GM19328 (cell line): ENCODE data around the gene RPH3AL.
"Not testable (repeated sequence)": the region's sequence is repeated elsewhere in the genome, so short reads cannot be mapped to it uniquely, and the experiment has no call there.

Experiments used
- ATAC-seq: cut with Tn5 transposase; IDR thresholded peaks from one replicate; pipeline ENCODE4 v1.9.1; 2021; ENCODE audit warnings: mild to moderate bottlenecking, moderate library complexity; ENCODE audit not compliant: unreplicated experiment

The RPH3AL gene

DNA sequence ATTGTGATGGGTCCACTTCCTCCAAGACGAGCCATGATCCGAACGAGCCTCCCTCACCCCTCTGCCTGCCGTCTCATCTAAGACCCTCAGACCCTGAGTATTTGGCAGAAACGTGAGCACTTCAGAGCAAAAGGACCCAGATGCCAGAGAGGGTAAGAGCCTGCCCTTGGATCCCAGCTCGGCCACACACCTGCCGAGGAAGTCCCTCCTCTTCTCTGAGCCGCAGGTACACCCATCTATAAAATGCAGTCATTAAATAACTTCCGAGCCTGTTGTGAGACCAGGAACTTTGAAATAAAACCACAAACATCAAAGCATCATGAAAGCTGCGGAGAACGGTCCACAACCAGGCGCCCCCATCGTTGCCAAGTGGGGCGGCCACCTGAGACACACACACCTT lies 106.4 kb downstream of the RPH3AL start:
- ATAC-seq: no peak

DNA sequence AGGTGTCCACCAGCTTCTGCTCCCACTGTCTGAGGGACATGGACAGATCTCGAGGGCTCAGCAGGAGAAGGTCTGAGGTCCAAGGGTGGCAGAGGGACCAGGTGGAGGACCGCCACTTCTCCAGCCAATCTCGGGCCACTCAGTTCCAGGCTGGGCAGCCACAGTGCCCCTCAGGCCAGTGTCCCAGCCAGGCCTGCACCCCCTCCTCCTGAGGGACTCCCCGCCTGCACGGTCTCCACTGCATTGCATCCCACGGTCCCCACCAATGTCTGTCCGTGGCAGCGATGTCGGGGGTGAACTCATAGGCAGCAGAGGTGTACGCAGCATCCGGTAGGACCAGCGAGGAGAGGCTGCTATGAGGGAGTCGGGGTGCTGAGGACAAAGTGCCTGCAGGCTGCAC lies 107.0 kb downstream of the RPH3AL start:
- ATAC-seq: no peak

DNA sequence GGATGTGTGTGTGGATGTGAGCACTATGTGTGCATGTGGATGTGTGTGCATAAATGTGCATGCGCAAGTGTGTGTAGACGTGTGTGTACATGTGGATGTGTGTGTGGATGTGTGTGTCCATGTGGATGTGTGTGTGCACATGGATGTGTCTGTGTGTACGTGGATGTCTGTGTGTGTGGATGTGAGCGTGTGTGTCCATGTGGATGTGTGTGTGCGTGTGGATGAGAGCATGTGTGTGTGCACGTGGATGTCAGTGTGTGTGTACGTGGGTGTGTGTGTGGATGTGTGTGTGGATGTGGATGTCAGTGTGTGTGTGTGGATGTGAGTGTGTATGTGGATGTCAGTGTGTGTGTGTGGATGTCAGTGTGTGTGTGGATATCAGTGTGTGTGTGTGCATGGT lies 107.6 kb downstream of the RPH3AL start:
- ATAC-seq: no peak

DNA sequence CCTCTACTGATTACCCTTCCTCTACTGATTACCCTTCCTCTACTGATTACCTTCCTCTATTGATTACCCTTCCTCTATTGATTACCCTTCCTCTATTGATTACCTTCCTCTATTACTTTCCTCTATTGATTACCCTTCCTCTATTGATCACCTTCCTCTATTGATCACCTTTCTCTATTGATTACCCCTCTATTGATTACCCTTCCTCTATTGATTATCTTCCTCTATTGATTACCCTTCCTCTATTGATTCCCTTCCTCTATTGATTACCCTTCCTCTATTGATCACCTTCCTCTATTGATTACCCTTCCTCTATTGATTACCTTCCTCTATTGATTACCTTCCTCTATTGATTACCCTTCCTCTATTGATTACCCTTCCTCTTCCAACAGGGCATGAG lies 108.7 kb downstream of the RPH3AL start:
- ATAC-seq: not testable (repeated sequence)

DNA sequence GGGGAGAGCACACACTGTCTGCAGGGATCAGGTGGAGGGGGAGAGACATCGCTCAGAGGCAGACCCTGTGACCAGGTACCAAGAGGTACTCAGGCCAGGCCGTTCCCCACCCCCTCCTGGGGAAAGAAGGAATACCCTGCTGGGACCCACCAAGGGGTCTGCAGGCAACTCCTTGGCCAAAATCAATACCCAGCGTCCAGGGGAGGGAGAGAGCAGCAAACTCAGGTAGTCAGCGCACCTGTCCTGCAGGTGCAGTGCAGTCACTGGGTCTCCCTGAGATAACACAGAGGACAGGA lies 113.7 kb downstream of the RPH3AL start:
- no peak for ATAC-seq

DNA sequence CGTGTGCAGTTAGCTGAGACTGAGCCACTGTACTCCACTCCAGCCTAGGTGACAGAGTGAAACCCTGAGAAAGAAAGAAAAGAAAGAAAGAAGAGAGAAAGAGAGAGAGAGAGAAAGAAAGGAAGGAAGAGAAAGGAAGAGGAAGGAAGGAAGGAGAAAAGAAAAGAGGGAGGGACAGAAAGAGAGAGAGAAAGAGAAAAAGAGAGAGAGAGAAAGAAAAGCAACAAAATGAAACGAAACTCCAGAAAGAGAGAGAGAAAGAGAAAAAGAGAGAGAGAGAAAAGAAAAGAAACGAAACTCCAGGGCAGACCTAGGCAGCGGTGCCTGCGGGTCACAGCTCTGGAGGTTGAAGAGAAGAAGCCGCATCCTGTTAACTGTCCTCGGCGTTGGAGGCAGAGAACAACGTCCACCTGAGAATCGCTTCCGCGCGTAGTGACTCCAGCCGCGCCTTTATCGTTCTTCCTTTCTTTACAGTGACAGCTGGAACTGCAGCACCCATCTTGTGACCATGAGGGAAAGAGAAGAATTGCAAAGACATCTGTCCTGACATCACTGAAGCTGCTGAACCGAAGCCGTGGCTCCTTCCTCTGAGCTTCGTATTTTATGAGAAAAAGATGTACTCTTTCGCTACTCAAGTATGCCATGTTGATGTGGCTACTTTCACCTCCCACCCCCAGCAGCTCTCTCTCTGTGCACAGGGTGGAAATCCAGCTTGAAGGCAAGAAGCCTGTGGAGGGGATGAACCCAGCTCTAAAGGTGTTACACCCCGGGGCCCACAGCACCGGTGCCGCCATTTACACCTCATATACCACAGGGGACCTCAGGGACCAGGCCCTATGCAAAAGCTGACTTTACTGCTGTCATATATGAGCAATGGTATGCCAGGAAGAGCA lies 114.3 kb downstream of the RPH3AL start:
- no peak for ATAC-seq

DNA sequence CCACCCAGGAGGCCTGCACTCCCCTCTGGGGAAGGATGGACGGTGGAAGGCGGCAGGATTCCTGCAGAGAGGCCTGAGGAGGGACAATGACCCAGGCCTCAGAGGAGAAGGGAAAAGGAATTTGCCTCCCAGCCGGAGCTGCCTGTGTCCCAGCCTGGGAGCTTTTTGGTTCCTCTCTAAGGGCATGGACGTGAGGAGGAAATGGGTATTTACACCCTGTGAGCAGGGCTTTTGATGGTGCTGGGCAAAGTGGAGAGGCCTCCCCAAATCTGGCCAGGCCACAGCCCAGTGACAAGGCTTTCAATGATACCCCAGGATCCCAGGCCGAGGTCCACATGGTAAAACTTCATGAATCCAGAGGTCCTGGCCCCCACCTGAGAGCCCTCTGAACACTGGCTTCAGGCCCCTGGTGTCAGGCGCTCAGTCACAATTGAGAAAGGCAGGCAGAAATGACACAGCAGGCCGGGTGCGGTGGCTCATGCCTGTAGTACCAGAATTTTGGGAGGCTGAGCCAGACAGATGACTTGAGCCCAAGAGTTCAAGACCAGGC lies 115.1 kb downstream of the RPH3AL start:
- ATAC-seq: no peak

DNA sequence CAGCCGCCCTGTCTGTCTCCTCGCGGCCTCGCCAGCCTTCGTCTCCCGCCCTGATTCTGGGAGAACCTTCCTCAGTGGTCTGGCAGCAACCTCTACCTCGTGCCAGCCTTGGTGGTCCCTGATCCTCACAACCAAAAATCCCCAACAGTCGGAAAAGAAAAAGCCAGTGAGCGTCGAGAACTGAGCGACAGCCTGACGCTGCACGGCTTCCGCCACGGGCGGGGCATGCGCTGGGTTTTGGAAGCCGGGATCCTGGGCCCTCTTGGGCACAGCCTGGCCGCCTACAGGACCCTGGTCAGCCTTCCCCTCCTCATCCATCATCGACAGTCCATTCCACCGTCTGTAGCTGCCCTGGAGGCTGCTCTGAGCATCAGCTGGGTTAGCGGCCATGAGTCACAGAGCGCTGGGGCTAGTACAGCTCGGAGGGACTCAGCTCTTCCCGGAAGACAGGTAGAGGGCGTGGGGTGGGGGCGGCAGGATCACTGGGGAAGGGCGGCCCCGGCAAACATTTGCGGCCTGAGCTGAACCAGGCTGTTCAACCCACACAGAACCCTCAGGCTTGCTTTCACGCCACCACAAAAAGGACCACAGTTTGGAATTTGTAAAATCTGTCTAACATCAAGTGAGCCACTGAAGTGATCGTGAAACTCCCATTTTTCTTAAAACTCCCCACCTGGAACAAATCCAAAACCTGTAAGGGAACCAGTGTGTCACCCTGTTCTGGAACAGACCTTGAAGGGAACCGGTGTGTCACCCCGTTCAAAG lies 115.8 kb downstream of the RPH3AL start:
- no peak for ATAC-seq

DNA sequence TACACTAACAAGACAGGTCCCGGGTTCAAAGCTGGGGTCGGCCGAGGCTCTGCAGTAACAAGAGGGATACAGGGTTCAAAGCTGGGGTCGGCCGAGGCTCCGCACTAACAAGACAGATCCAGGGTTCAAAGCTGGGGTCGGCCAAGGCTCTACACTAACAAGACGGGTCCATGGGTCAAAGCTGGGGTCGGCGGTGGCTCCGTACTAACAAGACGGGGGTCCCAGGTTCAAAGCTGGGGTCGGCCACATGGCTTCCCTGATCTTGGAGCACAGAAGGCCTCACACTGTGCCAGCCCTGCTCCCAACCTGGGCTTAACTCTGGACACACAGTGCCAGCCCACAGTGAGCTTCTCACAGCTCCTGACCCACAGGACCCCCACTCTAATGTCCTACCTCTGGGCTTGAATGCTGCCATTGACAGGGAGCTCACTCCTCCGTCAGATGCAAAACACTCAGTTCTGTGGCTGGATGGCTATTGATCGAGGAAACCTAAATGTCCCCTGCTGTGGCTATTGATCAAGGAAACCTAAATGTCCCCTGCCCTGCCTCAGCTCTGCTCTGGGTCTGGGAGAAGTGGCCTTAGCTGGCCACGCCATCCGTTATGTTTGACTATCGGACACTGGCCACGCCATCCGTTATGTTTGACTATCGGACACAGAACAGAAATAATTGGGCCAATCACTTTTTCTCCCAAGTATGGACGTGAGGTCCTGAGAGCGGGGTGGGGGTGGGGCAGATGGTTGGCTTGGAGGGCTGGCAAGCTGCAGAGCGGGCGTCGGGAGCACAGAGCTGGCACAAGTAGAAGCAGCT lies 116.6 kb downstream of the RPH3AL start:
- ATAC-seq: no peak

DNA sequence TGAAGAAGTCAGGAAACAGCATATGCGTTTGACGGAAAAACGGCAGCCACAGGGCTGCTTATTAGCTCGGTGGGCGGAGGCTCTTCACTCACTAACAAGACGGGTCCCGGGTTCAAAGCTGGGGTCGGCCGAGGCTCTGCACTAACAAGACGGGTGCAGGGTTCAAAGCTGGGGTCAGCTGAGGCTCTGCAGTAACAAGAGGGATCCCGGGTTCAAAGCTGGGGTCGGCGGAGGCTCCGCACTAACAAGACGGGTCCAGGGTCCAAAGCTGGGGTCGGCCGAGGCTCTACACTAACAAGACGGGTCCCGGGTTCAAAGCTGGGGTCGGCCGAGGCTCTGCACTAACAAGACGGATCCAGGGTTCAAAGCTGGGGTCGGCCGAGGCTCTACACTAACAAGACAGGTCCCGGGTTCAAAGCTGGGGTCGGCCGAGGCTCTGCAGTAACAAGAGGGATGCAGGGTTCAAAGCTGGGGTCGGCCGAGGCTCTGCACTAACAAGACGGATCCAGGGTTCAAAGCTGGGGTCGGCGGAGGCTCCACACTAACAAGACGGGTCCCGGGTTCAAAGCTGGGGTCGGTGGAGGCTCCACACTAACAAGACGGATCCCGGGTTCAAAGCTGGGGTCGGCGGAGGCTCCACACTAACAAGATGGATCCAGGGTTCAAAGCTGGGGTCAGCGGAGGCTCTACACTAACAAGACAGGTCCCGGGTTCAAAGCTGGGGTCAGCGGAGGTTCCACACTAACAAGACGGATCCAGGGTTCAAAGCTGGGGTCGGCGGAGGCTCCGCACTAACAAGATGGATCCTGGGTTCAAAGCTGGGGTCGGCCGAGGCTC lies 117.4 kb downstream of the RPH3AL start:
- not testable (repeated sequence) for ATAC-seq

DNA sequence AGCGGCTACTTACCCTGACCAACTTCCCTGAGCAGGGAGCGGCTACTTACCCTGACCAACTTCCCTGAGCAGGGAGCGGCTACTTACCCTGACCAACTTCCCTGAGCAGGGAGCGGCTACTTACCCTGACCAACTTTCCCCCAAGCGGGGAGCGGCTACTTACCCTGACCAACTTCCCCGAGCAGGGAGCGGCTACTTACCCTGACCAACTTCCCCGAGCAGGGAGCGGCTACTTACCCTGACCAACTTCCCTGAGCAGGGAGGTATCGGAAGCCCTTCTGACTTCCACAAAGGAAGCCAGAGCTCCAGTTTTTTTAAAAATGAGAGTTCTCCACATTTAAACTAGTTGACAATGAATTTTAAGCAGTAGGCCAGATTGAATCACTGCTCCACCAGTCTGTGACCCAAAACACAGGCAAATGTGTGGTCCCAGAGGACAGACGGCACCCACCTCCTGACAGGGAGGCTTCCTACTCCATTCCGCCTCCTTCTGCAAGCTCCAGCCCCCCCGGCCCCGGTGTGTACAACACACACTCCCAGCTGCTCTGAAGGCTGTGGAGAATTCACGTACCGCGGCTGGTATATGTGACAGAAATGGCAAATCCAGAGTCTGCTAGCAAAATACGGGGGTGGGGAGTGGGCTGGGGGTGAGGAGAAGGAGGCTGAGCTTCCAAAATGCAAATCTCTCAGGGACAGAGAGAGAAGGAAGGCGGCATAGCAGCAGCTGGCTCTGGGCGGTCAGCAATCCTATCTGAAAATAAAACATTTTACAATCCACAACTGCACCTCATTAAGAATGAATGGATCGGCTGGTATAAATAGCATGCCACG lies 118.2 kb downstream of the RPH3AL start:
- ATAC-seq: not testable (repeated sequence)

DNA sequence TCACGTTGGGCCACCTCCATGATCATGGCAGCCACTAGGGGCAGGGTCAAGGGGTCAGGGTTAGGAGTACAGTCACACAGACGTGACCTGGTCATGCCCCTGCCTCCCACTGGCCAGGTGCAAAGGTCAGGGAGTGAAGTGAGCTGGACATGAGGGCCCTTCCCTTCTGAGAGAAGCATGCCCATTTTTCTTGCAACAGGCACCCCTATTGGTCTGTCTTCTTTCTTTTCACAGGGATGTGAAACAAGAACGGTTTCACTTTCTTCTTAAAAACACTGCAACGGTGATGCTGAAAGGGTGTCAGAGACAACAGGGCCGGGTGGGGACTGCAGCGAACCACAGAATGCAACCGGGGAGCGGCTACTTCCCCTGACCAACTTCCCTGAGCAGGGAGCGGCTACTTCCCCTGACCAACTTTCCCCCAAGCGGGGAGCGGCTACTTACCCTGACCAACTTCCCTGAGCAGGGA lies 119.1 kb downstream of the RPH3AL start:
- no peak for ATAC-seq

DNA sequence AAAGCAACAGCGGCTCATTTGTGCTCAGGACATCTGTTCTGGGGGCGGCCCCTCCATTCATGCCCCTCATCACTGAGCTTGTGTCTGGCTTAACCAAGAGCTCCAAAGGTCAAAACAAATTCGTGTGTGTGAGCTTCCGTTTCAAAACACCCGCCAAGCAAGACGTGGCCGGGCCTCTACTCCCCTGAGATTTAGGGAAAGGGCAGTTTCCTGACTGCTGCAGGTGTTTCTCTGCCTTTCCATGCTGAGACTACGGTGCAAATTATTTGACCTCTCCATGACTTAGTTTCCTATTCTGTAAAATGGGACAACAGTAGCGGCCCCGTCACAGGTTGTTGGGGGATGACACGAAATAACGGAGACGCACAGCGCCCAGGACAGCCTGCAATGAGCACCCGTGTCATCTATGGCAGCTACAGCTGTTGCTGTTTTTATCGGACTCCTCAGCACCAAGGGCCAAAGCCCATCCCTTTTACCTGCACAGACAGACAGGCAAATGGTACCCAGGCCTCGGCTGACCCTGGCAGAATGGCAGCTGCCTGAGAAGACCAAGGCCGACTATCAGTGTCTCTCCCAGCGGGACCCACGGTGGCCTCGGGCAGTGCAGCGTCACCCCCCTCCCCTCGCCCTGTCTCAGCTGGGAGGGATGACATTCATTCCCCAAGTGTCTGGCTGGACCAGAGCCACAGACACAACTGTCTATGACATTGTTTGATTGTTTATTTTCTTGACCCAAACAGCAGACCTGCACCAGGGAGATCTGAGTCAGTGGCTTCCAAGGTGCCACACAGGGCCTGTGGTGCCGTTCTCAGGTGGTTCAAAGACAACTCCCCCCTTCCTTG lies 120.4 kb downstream of the RPH3AL start:
- ATAC-seq: no peak

DNA sequence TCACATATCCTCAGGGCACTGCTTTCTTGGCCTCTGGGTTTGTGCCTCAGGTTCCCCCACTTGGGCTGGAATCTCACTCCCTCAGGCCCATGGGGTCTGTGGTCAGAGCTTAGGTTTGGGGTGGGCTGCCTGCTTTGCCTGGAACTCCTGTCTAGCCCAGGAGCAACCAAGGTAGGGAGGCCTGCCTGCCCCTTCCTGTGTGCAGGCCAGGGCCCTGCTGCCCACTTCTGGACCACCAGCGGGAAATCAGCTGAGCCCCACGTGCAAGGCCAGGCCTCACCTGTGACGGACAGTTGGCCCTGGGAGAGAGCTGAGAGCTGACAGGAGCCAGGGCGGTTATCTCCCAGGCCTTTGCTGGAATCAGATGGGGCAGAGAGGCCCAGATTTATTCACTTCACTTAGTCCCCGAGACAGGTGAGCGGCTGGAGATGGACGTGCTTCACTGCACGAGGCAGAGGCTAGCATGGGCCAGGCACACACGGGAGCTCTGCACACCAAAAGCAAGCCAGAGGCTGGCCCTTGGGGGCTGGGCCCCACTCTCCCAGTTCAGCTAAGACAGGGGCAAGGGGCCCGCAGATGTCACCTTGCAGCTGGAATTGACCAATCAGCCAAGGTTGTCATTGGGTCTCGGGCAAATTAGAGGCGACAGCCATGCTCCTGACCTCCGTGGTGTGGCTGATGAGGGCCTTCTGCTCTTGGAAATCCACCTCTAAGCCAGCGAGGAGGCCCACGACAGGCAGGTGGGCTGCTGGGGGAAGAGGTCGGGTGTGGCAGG lies 121.2 kb downstream of the RPH3AL start:
- ATAC-seq: no peak

DNA sequence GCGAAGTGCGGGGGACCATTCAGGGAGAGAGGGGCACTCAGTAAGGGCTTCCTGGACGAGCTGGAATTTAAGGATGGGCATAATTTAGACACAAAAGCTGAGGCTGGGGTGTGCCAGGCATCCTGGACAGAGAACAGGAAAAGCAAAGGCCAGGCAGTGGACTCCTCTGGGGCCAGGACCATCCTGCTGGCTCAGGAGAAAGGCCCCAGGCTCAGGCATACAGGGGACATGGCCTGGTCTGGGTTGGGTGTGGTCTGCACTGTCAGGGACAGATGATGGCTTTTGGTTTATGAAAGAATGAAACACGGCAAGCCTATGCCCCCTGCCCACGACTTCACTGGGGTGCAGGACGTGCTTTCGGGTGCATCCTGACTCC lies 122.2 kb downstream of the RPH3AL start:
- ATAC-seq: no peak

DNA sequence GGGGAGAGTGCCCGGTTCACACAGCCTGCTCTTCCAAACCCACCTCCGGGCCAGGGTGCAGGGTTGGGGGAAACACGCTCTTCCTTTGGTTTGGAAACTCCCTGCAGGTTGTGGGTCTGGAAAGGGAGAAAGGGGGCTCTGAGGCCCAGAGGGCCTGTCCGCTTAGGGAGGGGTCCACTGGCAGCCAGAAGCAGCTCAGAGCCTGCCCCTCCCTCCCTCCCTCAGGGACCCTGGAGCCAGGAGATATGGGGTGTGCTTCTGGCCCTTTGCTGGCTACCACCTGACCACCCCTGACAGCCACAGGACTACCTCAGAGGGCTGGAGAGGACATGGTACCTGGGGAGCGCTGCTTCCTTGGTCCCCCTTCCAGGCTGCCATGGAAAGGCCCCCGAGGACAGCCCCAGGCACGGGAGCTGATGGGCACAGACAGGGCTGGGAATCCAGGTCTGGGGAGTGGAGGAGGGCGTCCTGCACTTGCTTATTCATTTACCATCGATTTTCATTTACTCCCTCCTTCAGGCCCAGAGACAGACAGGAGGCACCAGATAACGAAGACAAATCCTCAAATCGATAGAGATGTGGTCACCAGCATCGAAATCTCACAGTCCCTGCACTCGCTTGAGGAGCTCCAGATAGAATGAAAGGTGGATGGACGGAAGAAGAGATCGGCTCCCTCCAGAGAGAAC lies 122.8 kb downstream of the RPH3AL start:
- no peak for ATAC-seq
